HG02763 (cell line): ENCODE data around the gene WBP1L.
"Not testable (repeated sequence)": the region's sequence is repeated elsewhere in the genome, so short reads cannot be mapped to it uniquely, and the experiment has no call there.

Experiments
- ATAC-seq: cut with Tn5 transposase; IDR thresholded peaks from one replicate; pipeline ENCODE4 v1.9.1; 2021; ENCODE audit warnings: mild to moderate bottlenecking, moderate library complexity; ENCODE audit not compliant: unreplicated experiment

The WBP1L gene

GRCh38 chr10:102758240-102758932 is 14.6 kb downstream of the WBP1L start:
- ATAC-seq, result no peak

GRCh38 chr10:102758933-102759262 is 15.2 kb downstream of the WBP1L start:
- not testable (repeated sequence) for ATAC-seq

- ATAC-seq, result no peak
Observed at GRCh38 chr10:102759497-102760210, 15.9 kb downstream of the WBP1L start.

DNA sequence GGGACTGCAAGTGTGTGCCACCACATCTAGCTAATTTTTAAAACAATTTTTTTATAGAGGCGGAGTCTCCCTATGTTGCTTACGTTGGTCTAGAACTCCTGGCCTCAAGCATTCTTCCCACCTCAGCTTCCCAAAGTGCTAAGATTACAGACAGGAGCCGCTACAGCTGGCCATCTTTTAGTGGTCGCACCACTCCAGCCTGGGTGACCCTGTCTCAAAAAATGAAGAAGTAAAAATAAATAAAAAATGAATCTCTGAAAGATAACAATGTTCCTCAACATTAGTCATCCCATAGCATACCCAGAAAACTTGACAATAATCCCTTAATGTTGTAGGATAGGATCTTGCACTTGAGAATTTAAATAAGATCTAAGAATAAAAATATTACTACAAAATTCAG is 18.2 kb downstream of the WBP1L start:
- ATAC-seq, result no peak

DNA sequence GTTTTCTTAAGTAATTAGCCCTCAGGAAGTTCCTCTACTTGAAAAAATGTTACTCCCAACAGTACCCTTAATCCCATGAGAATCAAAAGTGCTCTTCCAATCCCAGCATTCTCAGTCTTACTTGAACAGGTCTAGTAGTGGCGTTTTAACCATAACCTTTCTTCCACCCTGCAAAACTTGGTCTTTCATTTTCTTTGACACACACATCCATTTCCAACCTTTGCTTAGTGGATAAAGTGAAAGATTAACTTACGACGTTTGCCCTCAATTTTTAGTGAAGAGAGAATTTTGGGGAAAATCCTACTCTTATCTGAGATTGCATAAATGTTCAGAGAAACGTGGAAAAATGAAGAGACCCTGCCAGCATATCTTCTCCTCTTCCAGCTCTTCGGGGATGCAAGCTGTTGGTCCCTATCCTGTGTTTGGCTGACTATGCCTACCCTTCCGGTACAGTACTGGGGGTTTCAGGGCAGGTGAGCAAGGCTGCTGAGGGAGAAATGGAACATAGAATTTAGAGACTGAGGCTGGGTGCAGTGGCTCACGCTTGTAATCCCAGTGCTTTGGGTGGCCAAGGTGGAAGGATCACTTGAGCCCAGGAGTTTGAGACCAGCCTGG is 18.8 kb downstream of the WBP1L start:
- no peak for ATAC-seq

DNA sequence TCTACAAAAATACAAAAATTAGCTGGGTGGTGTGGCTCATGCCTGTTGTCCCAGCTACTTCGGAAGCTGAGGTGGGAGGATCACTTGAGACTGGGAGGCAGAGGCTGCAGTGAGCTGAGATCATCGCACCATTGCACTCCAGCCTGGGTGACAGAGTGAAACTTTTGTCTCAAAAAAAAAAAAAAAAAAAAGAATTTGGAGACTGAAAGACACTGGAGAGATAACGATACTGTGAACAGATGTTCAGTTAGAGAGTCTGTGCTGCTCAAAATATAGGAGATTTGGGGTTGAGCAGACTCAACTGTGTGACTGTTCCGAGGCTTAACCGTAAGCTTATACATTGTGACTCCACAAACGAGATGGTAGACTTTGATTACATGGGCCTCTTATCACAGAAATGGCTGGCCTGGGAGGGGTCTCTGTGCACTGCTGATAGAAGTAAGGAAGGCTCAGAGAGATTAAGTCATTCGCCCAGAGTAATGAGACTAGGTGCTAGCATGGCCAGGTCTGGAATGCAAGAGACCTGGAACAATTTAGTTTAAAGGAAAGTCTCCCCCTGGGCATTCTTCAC is 19.4 kb downstream of the WBP1L start:
- ATAC-seq, result no peak

DNA sequence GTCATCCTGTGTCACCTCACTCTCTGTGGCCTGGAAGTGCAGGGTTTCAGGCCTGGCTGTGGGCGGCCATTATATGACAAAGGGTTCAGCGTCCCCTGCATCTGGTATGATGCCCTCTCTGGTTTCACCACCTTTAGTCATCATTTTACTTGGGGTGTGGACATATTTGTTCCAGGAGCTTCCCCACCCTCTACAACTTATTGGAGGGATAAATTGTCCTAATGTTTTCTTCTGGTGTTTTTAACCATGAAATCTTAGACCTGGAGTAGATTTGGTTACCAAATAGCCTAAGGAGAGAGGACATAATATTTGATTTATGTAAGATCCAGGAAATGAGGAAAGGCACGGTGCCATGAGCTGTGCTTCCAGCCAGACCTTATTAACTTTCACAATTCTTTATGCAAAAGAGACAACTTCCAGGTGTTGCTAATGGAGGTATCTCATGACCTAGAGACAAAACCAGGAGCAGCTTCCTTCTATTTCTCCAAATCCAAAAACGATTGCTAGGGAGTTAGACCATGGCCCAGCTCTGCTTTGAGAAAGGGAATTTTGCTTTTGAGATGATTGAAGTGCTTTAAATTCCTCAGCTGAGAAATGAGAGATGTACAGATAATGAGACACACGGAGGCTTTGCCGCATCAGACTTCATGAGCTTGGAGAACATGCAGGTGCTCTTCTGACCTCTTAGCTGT is 20.9 kb downstream of the WBP1L start:
- no peak for ATAC-seq

GRCh38 chr10:102765336-102765735 is 21.6 kb downstream of the WBP1L start:
- no peak for ATAC-seq

GRCh38 chr10:102767428-102768160 is 23.8 kb downstream of the WBP1L start:
- ATAC-seq, result no peak

- no peak for ATAC-seq
Observed at GRCh38 chr10:102769375-102770107, 25.8 kb downstream of the WBP1L start.

DNA sequence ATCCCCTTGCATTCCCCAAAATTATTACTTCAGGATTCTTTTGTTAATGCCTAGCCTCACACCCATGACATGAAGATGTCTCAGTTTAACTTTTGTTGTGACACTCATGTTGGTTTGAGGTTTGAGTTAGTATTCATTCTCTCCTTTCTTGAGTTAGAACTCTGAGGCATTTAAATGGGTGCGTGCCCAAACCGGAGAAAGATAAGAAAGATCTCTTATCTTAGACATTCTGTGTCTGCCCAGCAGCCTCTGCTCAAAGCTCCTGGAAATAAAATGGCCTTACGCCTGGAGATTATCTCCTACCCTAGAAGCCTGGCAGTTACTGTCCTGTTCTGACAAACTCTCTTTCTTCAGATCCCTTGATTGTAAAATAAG is 26.3 kb downstream of the WBP1L start:
- ATAC-seq, result no peak

- ATAC-seq, result no peak
Observed at GRCh38 chr10:102770792-102771191, 27.0 kb downstream of the WBP1L start.

GRCh38 chr10:102773320-102773719 is 29.6 kb downstream of the WBP1L start:
- ATAC-seq, result no peak

- ATAC-seq, result no peak
Observed at GRCh38 chr10:102773986-102774385, 30.2 kb downstream of the WBP1L start.

GRCh38 chr10:102775201-102775934 is 31.6 kb downstream of the WBP1L start:
- ATAC-seq, result no peak

GRCh38 chr10:102775935-102776669 is 32.4 kb downstream of the WBP1L start:
- no peak for ATAC-seq

- ATAC-seq, result no peak
Observed at GRCh38 chr10:102776779-102777456, 33.2 kb downstream of the WBP1L start.
